HCT116 (cell line): ENCODE data around the gene PKHD1. TPM values are rescaled to one million over a fixed set of nuclear protein-coding genes. Genes with fewer than 3 reads are reported as not detected.

Source experiments
- ATAC-seq: fragments of 200-7000 bp; cut with Tn5 transposase; 2 replicates; pipeline ENCODE4 v1.9.1; 2020; ENCODE audit warnings: mild to moderate bottlenecking, moderate library complexity
- BruUV-seq: library from RNA; stranded (reverse); fragments of 400-500 nt; replicated peaks from 2 replicates; lab custom pipeline; 2021; lab: Mats Ljungman, UMichigan
- CTCF ChIA-PET: fragments of 300-600 bp; sonication (Branson Sonifier 250); formaldehyde crosslinking; loops from one replicate; lab custom pipeline; 2021; ENCODE audit warnings: antibody characterized with exemption; lab: Charles Lee
- POLR2A ChIA-PET: fragments of 300-600, 350-600 bp; sonication (Branson Sonifier 250); formaldehyde crosslinking; loops from one replicate; lab custom pipeline; 2021; ENCODE audit warnings: antibody characterized with exemption; lab: Charles Lee
- RAD21 ChIA-PET, 2 experiments: fragments of 300-600 bp; sonication (Branson Sonifier 250); formaldehyde crosslinking; loops; one replicate each; lab custom pipeline; 2023; ENCODE audit warnings: low total read pairs in 2 of 2; ENCODE audit not compliant: uncharacterized antibody in 2 of 2, unreplicated experiment in 2 of 2, low non-redundant PET in 1 of 2; lab: Charles Lee
- DNase-seq: peaks from one replicate; pipeline ENCODE4 v3.0.0-alpha.2; 2010; ENCODE audit warnings: low read depth, low spot score
- H2AFZ ChIP-seq: fragments of 200-600 bp; shearing (Covaris generic), sonication (generic); 2 replicates; pipeline ENCODE4 v1.6.1; 2017; ENCODE audit warnings: low read depth, mixed run types, mixed read lengths, antibody characterized with exemption, low read length; ENCODE audit not compliant: poor library complexity, severe bottlenecking
- H3K27ac ChIP-seq: 2 replicates; pipeline ENCODE4 v1.5.1; 2012; ENCODE audit warnings: low read depth, low read length
- H3K27me3 ChIP-seq: fragments of 200-600 bp; sonication (generic); 2 replicates; pipeline ENCODE4 v1.6.1; 2016; ENCODE audit warnings: mixed run types, low read length, mixed read lengths; ENCODE audit not compliant: insufficient read depth
- H3K36me3 ChIP-seq, 2 experiments: fragments of 200-500 bp in 1 of 2; fragments of 200-600 bp in 1 of 2; sonication (Bioruptor generic) in 1 of 2; sonication (generic) in 1 of 2; 2 replicates each; pipeline versions ENCODE4 v1.5.1 to v1.6.1; 2014 to 2016; ENCODE audit warnings: low read length in 2 of 2, inconsistent platforms in 1 of 2, mixed read lengths in 1 of 2, mixed run types in 1 of 2; ENCODE audit not compliant: insufficient read depth in 2 of 2, control insufficient read depth in 1 of 2
- H3K4me1 ChIP-seq, 2 experiments: fragments of 200-600 bp in 1 of 2; sonication (generic) in 1 of 2; 2 replicates each; pipeline versions ENCODE4 v1.5.1 to v1.6.1; 2012 to 2017; ENCODE audit warnings: low read length in 2 of 2, inconsistent platforms in 1 of 2, mild to moderate bottlenecking in 1 of 2, mixed read lengths in 1 of 2, mixed run types in 1 of 2, moderate library complexity in 1 of 2; ENCODE audit not compliant: insufficient read depth in 2 of 2, control insufficient read depth in 1 of 2
- H3K4me2 ChIP-seq: fragments of 200-600 bp; sonication (generic); 2 replicates; pipeline ENCODE4 v1.6.1; 2017; ENCODE audit warnings: mixed run types, low read length, mixed read lengths
- H3K4me3 ChIP-seq, 2 experiments: fragments of 200-600 bp in 1 of 2; sonication (generic) in 1 of 2; replicated peaks in 1 of 2; 2 replicates each; pipeline ENCODE4 v1.5.1; 2011 to 2016; ENCODE audit warnings: low read length in 2 of 2, control low read depth in 1 of 2, low read depth in 1 of 2, mild to moderate bottlenecking in 1 of 2, mixed read lengths in 1 of 2, mixed run types in 1 of 2
- H3K79me2 ChIP-seq: fragments of 200-600 bp; sonication (generic); 2 replicates; pipeline ENCODE4 v1.6.1; 2017; ENCODE audit warnings: mild to moderate bottlenecking, mixed run types, low read length, moderate library complexity, mixed read lengths; ENCODE audit not compliant: insufficient read depth
- H3K9ac ChIP-seq: fragments of 200-600 bp; sonication (generic); 2 replicates; pipeline ENCODE4 v1.6.1; 2016; ENCODE audit warnings: low read length, mixed read lengths
- H3K9me2 ChIP-seq: fragments of 200-600 bp; sonication (generic), shearing (Covaris generic); 2 replicates; pipeline ENCODE4 v1.6.1; 2017; ENCODE audit warnings: mixed run types, mild to moderate bottlenecking, moderate library complexity; ENCODE audit not compliant: insufficient read depth
- H3K9me3 ChIP-seq, 2 experiments: fragments of 200-500 bp in 1 of 2; fragments of 200-600 bp in 1 of 2; sonication (Bioruptor generic) in 1 of 2; sonication (generic) in 1 of 2; 2 replicates each; pipeline ENCODE4 v1.6.1; 2014 to 2017; ENCODE audit warnings: low read length in 2 of 2, mixed read lengths in 2 of 2, inconsistent platforms in 1 of 2, low read depth in 1 of 2, mild to moderate bottlenecking in 1 of 2, mixed run types in 1 of 2, moderate library complexity in 1 of 2; ENCODE audit not compliant: control insufficient read depth in 1 of 2, insufficient read depth in 1 of 2
- H4K20me1 ChIP-seq: fragments of 200-600 bp; sonication (generic), shearing (Covaris generic); 2 replicates; pipeline ENCODE4 v1.6.1; 2017; ENCODE audit warnings: mixed run types, mild to moderate bottlenecking, moderate library complexity; ENCODE audit not compliant: insufficient read depth
- CBX3 ChIP-seq: IDR thresholded peaks from 2 replicates; pipeline ENCODE4 v1.6.1; 2012; ENCODE audit warnings: low read depth
- CTCF ChIP-seq, 3 experiments: fragments of 200-600 bp in 1 of 3; sonication (generic) in 1 of 3; IDR thresholded peaks in 2 of 3; conservative IDR thresholded peaks in 1 of 3; 2 replicates each; pipeline ENCODE4 v1.5.1; 2012 to 2017; ENCODE audit warnings: low read depth in 2 of 3, low read length in 2 of 3, antibody characterized with exemption in 1 of 3, borderline replicate concordance in 1 of 3, control low read depth in 1 of 3, mild to moderate bottlenecking in 1 of 3, mixed read lengths in 1 of 3, mixed run types in 1 of 3, moderate library complexity in 1 of 3; ENCODE audit not compliant: insufficient read depth in 1 of 3
- ELF1 ChIP-seq: IDR thresholded peaks from 2 replicates; pipeline ENCODE4 v1.6.1; 2012; ENCODE audit warnings: low read depth, borderline replicate concordance
- FOSL1 ChIP-seq: IDR thresholded peaks from 2 replicates; pipeline ENCODE4 v1.6.1; 2012; ENCODE audit warnings: low read depth
- JUND ChIP-seq: IDR thresholded peaks from 2 replicates; pipeline ENCODE4 v1.6.1; 2012
- MAX ChIP-seq: IDR thresholded peaks from 2 replicates; pipeline ENCODE4 v1.6.1; 2012
- POLR2A ChIP-seq: IDR thresholded peaks from 2 replicates; pipeline ENCODE4 v1.7.0; 2011; ENCODE audit warnings: borderline replicate concordance; ENCODE audit not compliant: insufficient read depth, insufficient read length; ENCODE audit errors: extremely low read depth
- POLR2AphosphoS5 ChIP-seq: IDR thresholded peaks from 2 replicates; pipeline ENCODE4 v1.6.1; 2011; ENCODE audit warnings: mild to moderate bottlenecking, low read depth, low read length, moderate library complexity
- RAD21 ChIP-seq: IDR thresholded peaks from 2 replicates; pipeline ENCODE4 v1.6.1; 2012; ENCODE audit warnings: low read depth, mild to moderate bottlenecking
- REST ChIP-seq: IDR thresholded peaks from 2 replicates; pipeline ENCODE4 v1.6.1; 2012; ENCODE audit warnings: low read depth
- SIN3A ChIP-seq: IDR thresholded peaks from 2 replicates; pipeline ENCODE4 v1.6.1; 2012; ENCODE audit warnings: low read depth
- YY1 ChIP-seq: IDR thresholded peaks from 2 replicates; pipeline ENCODE4 v1.6.1; 2011; ENCODE audit warnings: low read length, low read depth, moderate library complexity, mild to moderate bottlenecking; ENCODE audit not compliant: insufficient replicate concordance; ENCODE audit errors: extremely low read depth
- ZBTB33 ChIP-seq: IDR thresholded peaks from 2 replicates; pipeline ENCODE4 v1.6.1; 2011; ENCODE audit warnings: mild to moderate bottlenecking, low read length, moderate library complexity; ENCODE audit not compliant: insufficient replicate concordance; ENCODE audit errors: extremely low read depth
- intact Hi-C: fragments of 100-400 bp; cut with micrococcal nuclease; formaldehyde crosslinking; loops from 2 replicates; pipeline ENCODE4 v1.10.0; 2022
- total RNA-seq: library from RNA; stranded (reverse); gene quantifications from one replicate; pipeline ENCODE4 v1.2.1, GENCODE V29; 2021; ENCODE audit not compliant: unreplicated experiment

PKHD1 gene
- total RNA-seq, 1 experiment from 2014 or later = not detected

- no peak for TF ChIP-seq ELF1
- no peak for TF ChIP-seq CBX3
- TF ChIP-seq RAD21 = no peak
Observed at GRCh38 chr6:51908243-51908642, 179.2 kb downstream of the PKHD1 start (continued).

GRCh38 chr6:51901766-51902764, 185.3 kb downstream of the PKHD1 start:
- no peak overlapping the region for H3K9ac ChIP-seq
- TF ChIP-seq POLR2AphosphoS5 (no peak), MAX (no peak), YY1 (no peak), CTCF (IDR thresholded peaks at IDR 0.05 in 2 of 3, conservative IDR thresholded peaks at IDR 0.05 in 1 of 3; ENCODE audit: borderline replicate concordance in 1 of 3, insufficient read depth in 1 of 3, low read depth in 2 of 3, low read length in 2 of 3) (no peak), JUND (no peak), SIN3A (no peak), ZBTB33 (no peak), POLR2A (no peak), RAD21 (no peak), REST (no peak), FOSL1 (no peak)
- H3K27me3 ChIP-seq = 0 out of 2 replicates have a peak, but pooled peaks cover 3% of the 10 kb centered on the region
- ATAC-seq = no peak
- RAD21 ChIA-PET = no interaction called here
- CTCF ChIA-PET = no interaction called here
- POLR2A ChIA-PET = no interaction called here
- no peaks in the 10 kb centered on the region for H3K9me2 ChIP-seq
- H3K9me3 ChIP-seq = no peaks in the 10 kb centered on the region
- no peak for DNase-seq
- H3K79me2 ChIP-seq = no peaks in the 10 kb centered on the region
- H3K36me3 ChIP-seq = no peaks in the 10 kb centered on the region
- no peak overlapping the region for H3K4me3 ChIP-seq
- intact Hi-C loops = no loop called here
- H2AFZ ChIP-seq = no peak overlapping the region
- no TSS peak for BruUV-seq
- no peaks in the 10 kb centered on the region for H3K4me1 ChIP-seq
- H3K4me2 ChIP-seq = no peak overlapping the region
- H4K20me1 ChIP-seq = no peaks in the 10 kb centered on the region
- no peak overlapping the region for H3K27ac ChIP-seq
